ENCODE data around the gene FGFR1OP2. TPM values are rescaled to one million over a fixed set of nuclear protein-coding genes. Genes with fewer than 3 reads are reported as not detected.

FGFR1OP2 gene
- total RNA-seq, 1 donor from 2014 or later = 103 TPM

GRCh38 chr12:27000961-27001360, 62.7 kb downstream of the FGFR1OP2 start:
- Histone ChIP-seq H3K27ac (no peak overlapping the region), H3F3A (ENCODE audit: low read depth) (no peaks in the 10 kb centered on the region), H4K20me1 (ENCODE audit: low read depth) (peaks cover 9% of the 10 kb centered on the region), H3K9me3 (ENCODE audit: low read depth) (no peaks in the 10 kb centered on the region), H3K36me3 (no peaks in the 10 kb centered on the region), H2AFZ (replicated peaks) (no peak overlapping the region), H3K9ac (no peak overlapping the region), H3K4me3 (no peak overlapping the region), H3K4me2 (no peak overlapping the region), H3K27me3 (no peaks in the 10 kb centered on the region), H3K4me1 (peaks cover 15% of the 10 kb centered on the region), H3K79me2 (ENCODE audit: low read depth) (peaks cover 40% of the 10 kb centered on the region)
- Mint-ChIP-seq H3K9me3 (no peaks in the 10 kb centered on the region), H3K27ac (no peak overlapping the region), H3K27me3 (ENCODE audit: insufficient read depth, low read depth) (no peaks in the 10 kb centered on the region), H3K4me1 (peaks cover 8% of the 10 kb centered on the region), H3K36me3 (peaks cover 1% of the 10 kb centered on the region), H3K4me3 (no peak overlapping the region)
- DNase-seq (ENCODE audit: low spot score) = no peak
- no peak for TF ChIP-seq EZH2phosphoT487 (IDR thresholded peaks at IDR 0.05)
- no peak for TF ChIP-seq CTCF (IDR thresholded peaks at IDR 0.05)
- no peak for TF ChIP-seq EZH2 (IDR thresholded peaks at IDR 0.05)

GRCh38 chr12:27001663-27002062, 63.4 kb downstream of the FGFR1OP2 start:
- Mint-ChIP-seq H3K36me3 (peaks cover 1% of the 10 kb centered on the region), H3K27me3 (ENCODE audit: insufficient read depth, low read depth) (no peaks in the 10 kb centered on the region), H3K9me3 (no peaks in the 10 kb centered on the region), H3K4me3 (no peak overlapping the region), H3K4me1 (peaks cover 8% of the 10 kb centered on the region), H3K27ac (no peak overlapping the region)
- TF ChIP-seq CTCF (IDR thresholded peaks at IDR 0.05) = no peak
- TF ChIP-seq EZH2 (IDR thresholded peaks at IDR 0.05) = no peak
- TF ChIP-seq EZH2phosphoT487 (IDR thresholded peaks at IDR 0.05) = no peak
- Histone ChIP-seq H4K20me1 (ENCODE audit: low read depth) (peaks cover 9% of the 10 kb centered on the region), H3K4me2 (no peak overlapping the region), H2AFZ (replicated peaks) (no peak overlapping the region), H3K79me2 (ENCODE audit: low read depth) (peaks cover 47% of the 10 kb centered on the region), H3K4me1 (peaks cover 15% of the 10 kb centered on the region), H3K27me3 (no peaks in the 10 kb centered on the region), H3K27ac (no peak overlapping the region), H3K36me3 (no peaks in the 10 kb centered on the region), H3F3A (ENCODE audit: low read depth) (no peaks in the 10 kb centered on the region), H3K9me3 (ENCODE audit: low read depth) (no peaks in the 10 kb centered on the region), H3K9ac (no peak overlapping the region), H3K4me3 (no peak overlapping the region)
- no peak for DNase-seq (ENCODE audit: low spot score)

- peaks cover 52% of the 10 kb centered on the region for H3K79me2 ChIP-seq (ENCODE audit: low read depth)
Observed at GRCh38 chr12:27002141-27002540, 63.9 kb downstream of the FGFR1OP2 start.

More at GRCh38 chr12:27002141-27002540, 63.9 kb downstream of the FGFR1OP2 start:
- H3K9me3 Mint-ChIP-seq = no peaks in the 10 kb centered on the region
- Histone ChIP-seq H3K4me2 (no peak overlapping the region), H3K27ac (no peak overlapping the region), H2AFZ (replicated peaks) (no peak overlapping the region), H3K4me3 (no peak overlapping the region), H3K36me3 (no peaks in the 10 kb centered on the region), H3K9ac (no peak overlapping the region), H4K20me1 (ENCODE audit: low read depth) (peaks cover 9% of the 10 kb centered on the region), H3K27me3 (no peaks in the 10 kb centered on the region), H3K4me1 (peaks cover 15% of the 10 kb centered on the region), H3K9me3 (ENCODE audit: low read depth) (no peaks in the 10 kb centered on the region), H3F3A (ENCODE audit: low read depth) (no peaks in the 10 kb centered on the region)
- H3K4me1 Mint-ChIP-seq = peaks cover 8% of the 10 kb centered on the region
- no peak for DNase-seq (ENCODE audit: low spot score)
- peaks cover 1% of the 10 kb centered on the region for H3K36me3 Mint-ChIP-seq
- H3K4me3 Mint-ChIP-seq = no peak overlapping the region
- H3K27me3 Mint-ChIP-seq (ENCODE audit: insufficient read depth, low read depth) = no peaks in the 10 kb centered on the region
- TF ChIP-seq EZH2phosphoT487 (IDR thresholded peaks at IDR 0.05) (no peak), CTCF (IDR thresholded peaks at IDR 0.05) (no peak), EZH2 (IDR thresholded peaks at IDR 0.05) (no peak)
- no peak overlapping the region for H3K27ac Mint-ChIP-seq
